ENCODE results near the gene TIAM2.

TIAM2 gene

DNA sequence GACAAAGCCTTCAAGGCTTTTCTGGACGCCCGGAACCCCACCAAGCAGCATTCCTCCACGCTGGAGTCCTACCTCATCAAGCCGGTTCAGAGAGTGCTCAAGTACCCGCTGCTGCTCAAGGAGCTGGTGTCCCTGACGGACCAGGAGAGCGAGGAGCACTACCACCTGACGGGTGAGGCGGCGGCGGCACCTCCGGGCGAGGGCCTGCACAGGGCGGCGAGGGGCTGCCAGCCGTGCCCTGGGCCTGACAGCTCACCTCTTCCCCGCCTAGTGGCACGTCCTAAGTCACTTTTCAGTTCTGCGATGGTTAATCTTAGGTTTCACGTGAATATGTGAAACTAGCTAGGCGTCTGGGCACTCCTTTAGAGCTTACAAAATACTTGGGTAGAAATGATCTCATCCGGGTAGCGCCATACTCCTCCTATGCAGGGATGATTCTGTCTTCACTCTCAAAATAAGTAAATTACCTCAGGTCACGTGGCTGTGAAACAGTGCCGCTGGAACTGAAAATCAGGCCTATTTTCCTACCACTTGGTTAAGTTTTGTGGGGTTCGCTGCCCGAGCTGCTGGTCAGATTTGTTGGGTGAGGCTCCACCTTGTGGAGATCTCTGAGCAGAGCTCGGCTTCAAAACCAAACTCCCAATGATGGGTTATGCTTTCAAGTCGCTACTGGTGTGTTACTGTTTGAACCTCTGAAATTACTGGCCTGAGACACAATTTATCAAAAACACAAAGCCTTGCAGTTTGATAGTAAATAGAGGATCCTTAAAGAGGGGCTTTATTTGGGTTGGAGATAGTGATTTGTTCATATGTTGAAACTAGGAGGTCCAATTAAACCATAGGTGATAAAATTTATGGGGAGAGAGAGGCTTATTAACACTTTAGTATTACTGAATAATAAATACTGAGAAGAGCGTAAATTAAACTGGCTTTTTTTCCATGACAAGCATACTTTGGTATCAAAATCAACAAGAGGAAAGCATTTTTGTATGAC lies 253.2 kb downstream of the TIAM2 start:
- no peak overlapping the region for H3K4me3 ChIP-seq (ENCODE audit: low read depth in 1 of 2, low read length in 1 of 2)
- H3K9me3 ChIP-seq = no peaks in the 10 kb centered on the region
- peaks cover under 1% of the 10 kb centered on the region for H3K36me3 ChIP-seq
- H3K27me3 ChIP-seq = no peaks in the 10 kb centered on the region
- H3K27ac ChIP-seq = no peak overlapping the region
- no peaks in the 10 kb centered on the region for H3K4me1 ChIP-seq (ENCODE audit: control insufficient read depth in 1 of 2, insufficient read depth in 1 of 2, low read depth in 1 of 2, low read length in 1 of 2)
- TF ChIP-seq, protein P1, sequence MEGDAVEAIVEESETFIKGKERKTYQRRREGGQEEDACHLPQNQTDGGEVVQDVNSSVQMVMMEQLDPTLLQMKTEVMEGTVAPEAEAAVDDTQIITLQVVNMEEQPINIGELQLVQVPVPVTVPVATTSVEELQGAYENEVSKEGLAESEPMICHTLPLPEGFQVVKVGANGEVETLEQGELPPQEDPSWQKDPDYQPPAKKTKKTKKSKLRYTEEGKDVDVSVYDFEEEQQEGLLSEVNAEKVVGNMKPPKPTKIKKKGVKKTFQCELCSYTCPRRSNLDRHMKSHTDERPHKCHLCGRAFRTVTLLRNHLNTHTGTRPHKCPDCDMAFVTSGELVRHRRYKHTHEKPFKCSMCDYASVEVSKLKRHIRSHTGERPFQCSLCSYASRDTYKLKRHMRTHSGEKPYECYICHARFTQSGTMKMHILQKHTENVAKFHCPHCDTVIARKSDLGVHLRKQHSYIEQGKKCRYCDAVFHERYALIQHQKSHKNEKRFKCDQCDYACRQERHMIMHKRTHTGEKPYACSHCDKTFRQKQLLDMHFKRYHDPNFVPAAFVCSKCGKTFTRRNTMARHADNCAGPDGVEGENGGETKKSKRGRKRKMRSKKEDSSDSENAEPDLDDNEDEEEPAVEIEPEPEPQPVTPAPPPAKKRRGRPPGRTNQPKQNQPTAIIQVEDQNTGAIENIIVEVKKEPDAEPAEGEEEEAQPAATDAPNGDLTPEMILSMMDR (IDR thresholded peaks at IDR 0.05) = peak; percentile 44

DNA sequence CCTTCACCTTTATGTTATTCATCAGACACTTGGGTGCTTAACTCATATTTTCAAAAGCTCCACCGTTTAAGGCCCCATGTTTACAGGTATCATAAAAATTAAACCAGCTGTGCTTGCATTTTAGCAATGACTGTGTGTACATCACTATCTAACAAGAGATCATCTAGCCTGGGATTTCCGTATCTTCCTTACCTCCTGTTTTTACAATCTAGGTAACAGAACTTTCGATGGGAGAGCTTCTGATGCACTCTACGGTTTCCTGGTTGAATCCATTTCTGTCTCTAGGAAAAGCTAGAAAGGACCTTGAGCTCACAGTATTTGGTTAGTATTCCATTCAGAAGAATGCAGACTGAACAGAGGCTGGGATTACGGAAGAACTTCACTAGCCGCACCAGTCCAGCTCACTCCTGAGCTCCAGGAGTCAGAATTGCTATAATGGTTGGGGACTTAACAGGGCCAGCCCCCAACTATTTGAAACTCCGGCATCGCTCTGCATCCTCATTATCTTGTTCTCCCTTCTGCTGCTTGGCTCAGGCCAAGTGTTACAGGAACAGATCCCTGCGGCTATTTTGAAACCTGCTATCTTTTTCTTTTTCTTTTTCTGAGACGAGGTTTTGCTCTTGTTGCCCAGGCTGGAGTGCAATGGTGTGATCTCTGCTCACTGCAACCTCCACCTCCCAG lies 255.7 kb downstream of the TIAM2 start:
- H3K9me3 ChIP-seq = no peaks in the 10 kb centered on the region
- no peak overlapping the region for H3K4me3 ChIP-seq (ENCODE audit: low read depth in 1 of 2, low read length in 1 of 2)
- TF ChIP-seq, protein P1 (IDR thresholded peaks at IDR 0.05) = no peak
- no peaks in the 10 kb centered on the region for H3K4me1 ChIP-seq (ENCODE audit: control insufficient read depth in 1 of 2, insufficient read depth in 1 of 2, low read depth in 1 of 2, low read length in 1 of 2)
- no peak overlapping the region for H3K27ac ChIP-seq
- H3K36me3 ChIP-seq = peaks cover 10% of the 10 kb centered on the region
- H3K27me3 ChIP-seq = no peaks in the 10 kb centered on the region

DNA sequence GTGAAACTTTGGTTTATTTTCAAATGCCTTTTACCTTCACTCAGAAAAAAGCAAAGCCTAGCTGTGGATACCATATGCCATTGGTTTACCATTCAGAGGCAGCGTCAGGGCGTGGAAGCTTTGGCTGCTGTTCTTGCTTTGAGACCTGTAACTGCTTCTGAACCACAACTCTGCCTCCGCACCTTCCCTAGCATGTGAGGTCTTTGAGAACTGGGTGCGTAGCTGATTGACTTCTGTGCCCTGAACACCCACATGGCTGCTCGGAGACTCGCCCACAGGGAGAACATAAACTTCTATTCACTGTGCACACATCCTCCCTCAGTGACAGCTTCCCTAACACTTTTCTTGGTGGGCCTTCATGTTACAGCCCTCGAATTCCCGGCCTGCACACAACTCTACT lies 257.5 kb downstream of the TIAM2 start:
- H3K4me1 ChIP-seq (ENCODE audit: control insufficient read depth in 1 of 2, insufficient read depth in 1 of 2, low read depth in 1 of 2, low read length in 1 of 2) = no peaks in the 10 kb centered on the region
- peaks cover 18% of the 10 kb centered on the region for H3K36me3 ChIP-seq
- TF ChIP-seq, protein P1 (IDR thresholded peaks at IDR 0.05) = no peak
- H3K9me3 ChIP-seq = no peaks in the 10 kb centered on the region
- no peaks in the 10 kb centered on the region for H3K27me3 ChIP-seq
- H3K27ac ChIP-seq = no peak overlapping the region
- H3K4me3 ChIP-seq (ENCODE audit: low read depth in 1 of 2, low read length in 1 of 2) = no peak overlapping the region

DNA sequence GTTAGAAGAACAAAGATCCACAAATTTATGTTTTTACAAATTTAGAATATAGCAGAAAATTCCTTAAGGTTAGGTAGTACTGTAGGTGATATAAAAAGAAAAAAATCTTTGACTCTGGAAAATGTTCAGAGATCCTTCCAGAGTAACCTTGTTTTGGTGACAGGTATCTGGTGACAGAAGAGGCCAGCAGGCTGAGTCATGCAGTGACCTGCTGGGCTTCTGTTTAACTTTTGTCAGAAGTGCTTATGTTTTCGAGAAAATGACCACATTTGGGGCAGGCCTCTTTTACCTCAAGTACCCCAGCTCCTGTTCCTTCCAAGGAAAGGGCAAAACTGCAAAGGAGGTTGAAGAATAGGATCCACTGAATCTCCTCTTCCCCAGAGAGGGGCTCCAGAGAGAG lies 258.2 kb downstream of the TIAM2 start:
- Histone ChIP-seq H3K36me3 (peaks cover 26% of the 10 kb centered on the region), H3K27me3 (no peaks in the 10 kb centered on the region), H3K9me3 (no peaks in the 10 kb centered on the region), H3K4me3 (ENCODE audit: low read depth in 1 of 2, low read length in 1 of 2) (no peak overlapping the region), H3K27ac (no peak overlapping the region), H3K4me1 (ENCODE audit: control insufficient read depth in 1 of 2, insufficient read depth in 1 of 2, low read depth in 1 of 2, low read length in 1 of 2) (no peaks in the 10 kb centered on the region)
- TF ChIP-seq, protein P1 (IDR thresholded peaks at IDR 0.05) = no peak

DNA sequence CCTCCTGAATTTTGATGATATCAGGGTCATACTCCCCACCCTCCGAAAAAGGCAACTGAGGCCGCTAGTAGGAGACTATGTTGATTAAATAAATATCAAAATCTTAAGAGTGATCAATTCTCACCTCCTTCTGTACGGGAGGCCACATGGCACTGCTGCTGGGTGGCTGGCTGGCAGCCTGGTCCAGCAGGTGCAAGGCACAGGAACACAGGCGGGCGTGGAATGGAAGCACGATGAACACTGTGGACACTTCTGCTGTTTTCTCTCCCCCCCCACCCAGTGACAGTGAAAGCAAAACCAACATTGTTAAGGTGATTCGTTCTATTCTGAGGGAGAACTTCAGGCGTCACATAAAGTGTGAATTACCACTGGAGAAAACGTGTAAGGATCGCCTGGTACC lies 259.0 kb downstream of the TIAM2 start:
- TF ChIP-seq, protein P1 (IDR thresholded peaks at IDR 0.05) = no peak
- peaks cover 32% of the 10 kb centered on the region for H3K36me3 ChIP-seq
- no peaks in the 10 kb centered on the region for H3K4me1 ChIP-seq (ENCODE audit: control insufficient read depth in 1 of 2, insufficient read depth in 1 of 2, low read depth in 1 of 2, low read length in 1 of 2)
- H3K27ac ChIP-seq = no peak overlapping the region
- H3K4me3 ChIP-seq (ENCODE audit: low read depth in 1 of 2, low read length in 1 of 2) = no peak overlapping the region
- no peaks in the 10 kb centered on the region for H3K9me3 ChIP-seq
- H3K27me3 ChIP-seq = no peaks in the 10 kb centered on the region

All from neutrophil (primary cell).